Measurements from ENCODE around the gene NR1D2.

DNA sequence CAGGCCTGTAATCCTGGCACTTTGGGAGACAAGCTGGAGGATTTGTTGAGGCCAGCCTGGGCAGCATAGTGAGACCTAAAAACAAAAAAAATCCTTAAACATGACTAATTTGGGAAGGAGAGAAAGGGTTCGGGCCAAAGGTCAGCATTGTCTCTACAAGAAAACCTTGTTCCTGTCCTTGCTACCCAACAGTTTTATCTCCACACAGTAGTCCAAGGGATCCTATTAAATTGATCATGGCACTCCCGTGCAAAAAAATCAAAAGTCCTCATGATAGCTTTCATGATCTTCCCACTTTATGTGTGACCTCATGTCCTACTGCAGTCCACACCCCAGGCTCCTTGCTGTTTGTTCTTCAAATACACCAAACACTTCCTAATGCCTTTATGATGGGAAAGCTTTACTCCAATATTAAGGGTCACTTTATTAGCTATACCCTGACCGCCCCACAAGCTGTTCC is 24.0 kb upstream of the NR1D2 start:
- no peak for TF ChIP-seq PAX5 (IDR thresholded peaks at IDR 0.05; ENCODE audit: insufficient read depth, low read length, severe bottlenecking)
- peak; percentile 75 for TF ChIP-seq POLR2A (IDR thresholded peaks at IDR 0.05; ENCODE audit: low read depth, low read length)
- TF ChIP-seq TAF1 (IDR thresholded peaks at IDR 0.05; ENCODE audit: low read depth, low read length): no peak
- TF ChIP-seq POLR2AphosphoS5 (IDR thresholded peaks at IDR 0.05; ENCODE audit: low read depth, low read length): peak; percentile 67

Data from GM12891 (cell line).